Adrenal gland (tissue), 5 donors: Measurements from ENCODE around the gene GPAT2.
"Not testable (repeated sequence)": the region's sequence is repeated elsewhere in the genome, so short reads cannot be mapped to it uniquely, and the experiment has no call there.

Experiments
- POLR2A ChIP-seq, 2 donors: fragments of 450-650 bp; IDR thresholded peaks; one replicate each; pipeline ENCODE4 v1.6.1; 2017; ENCODE audit warnings: antibody characterized with exemption in 2 of 2, mild to moderate bottlenecking in 2 of 2, moderate library complexity in 1 of 2
- TF ChIP-seq, protein P1 (sequence below), 6 experiments: fragments of 450-650 bp in 4 of 6; fragments of 200-600 bp in 2 of 6; sonication (generic) in 1 of 6; IDR thresholded peaks; 1 replicate in 5 of 6; 2 replicates in 1 of 6; pipeline versions ENCODE4 v1.5.1 to v1.8.0; 2016 to 2021; ENCODE audit warnings: antibody characterized with exemption in 6 of 6, mild to moderate bottlenecking in 2 of 6, moderate library complexity in 1 of 6
- donor health status: DM: no; HTN: no; CAD: no.

- TF ChIP-seq, protein P1, sequence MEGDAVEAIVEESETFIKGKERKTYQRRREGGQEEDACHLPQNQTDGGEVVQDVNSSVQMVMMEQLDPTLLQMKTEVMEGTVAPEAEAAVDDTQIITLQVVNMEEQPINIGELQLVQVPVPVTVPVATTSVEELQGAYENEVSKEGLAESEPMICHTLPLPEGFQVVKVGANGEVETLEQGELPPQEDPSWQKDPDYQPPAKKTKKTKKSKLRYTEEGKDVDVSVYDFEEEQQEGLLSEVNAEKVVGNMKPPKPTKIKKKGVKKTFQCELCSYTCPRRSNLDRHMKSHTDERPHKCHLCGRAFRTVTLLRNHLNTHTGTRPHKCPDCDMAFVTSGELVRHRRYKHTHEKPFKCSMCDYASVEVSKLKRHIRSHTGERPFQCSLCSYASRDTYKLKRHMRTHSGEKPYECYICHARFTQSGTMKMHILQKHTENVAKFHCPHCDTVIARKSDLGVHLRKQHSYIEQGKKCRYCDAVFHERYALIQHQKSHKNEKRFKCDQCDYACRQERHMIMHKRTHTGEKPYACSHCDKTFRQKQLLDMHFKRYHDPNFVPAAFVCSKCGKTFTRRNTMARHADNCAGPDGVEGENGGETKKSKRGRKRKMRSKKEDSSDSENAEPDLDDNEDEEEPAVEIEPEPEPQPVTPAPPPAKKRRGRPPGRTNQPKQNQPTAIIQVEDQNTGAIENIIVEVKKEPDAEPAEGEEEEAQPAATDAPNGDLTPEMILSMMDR (IDR thresholded peaks at IDR 0.05) = not testable (repeated sequence)
- not testable (repeated sequence) for TF ChIP-seq POLR2A (IDR thresholded peaks at IDR 0.05)
Measured at GRCh38 chr2:96008051-96008450, 26.7 kb downstream of the GPAT2 start.
